ENCODE data around the gene AK4.

GRCh38 chr1:65264197-65264929 lies 116.4 kb downstream of the AK4 start:
- TF ChIP-seq CTCF (IDR thresholded peaks at IDR 0.05; ENCODE audit: poor library complexity): no peak
- no peak for TF ChIP-seq EZH2 (IDR thresholded peaks at IDR 0.05; ENCODE audit: borderline replicate concordance)
- TF ChIP-seq EZH2phosphoT487 (IDR thresholded peaks at IDR 0.05; ENCODE audit: low read depth, severe bottlenecking, unreplicated experiment): no peak
